ENCODE data around the gene GSAP. TPM values are rescaled to one million over a fixed set of nuclear protein-coding genes. Genes with fewer than 3 reads are reported as not detected.

The GSAP gene
- total and polyA plus RNA-seq, 3 experiments from 2014 or later = 2.0 to 11.9 (median 2.9) TPM

- no peaks in the 10 kb centered on the region for H3K9me3 Mint-ChIP-seq
- H3K27ac Mint-ChIP-seq = peak overlapping the region in 1 of 8 donors; percentile 31
- H3K4me3 ChIP-seq (ENCODE audit: low read length) = no peak overlapping the region
- peaks cover 4% of the 10 kb centered on the region for H3K27me3 ChIP-seq (ENCODE audit: insufficient read depth, low read length, poor library complexity, severe bottlenecking)
- H3K4me1 ChIP-seq (ENCODE audit: insufficient read depth, low read length) = no peaks in the 10 kb centered on the region
- no peaks in the 10 kb centered on the region for H3K36me3 Mint-ChIP-seq
- H3K4me1 Mint-ChIP-seq = no peaks in the 10 kb centered on the region
- no peak overlapping the region for H3K27ac ChIP-seq (ENCODE audit: low read depth, low read length)
- no peaks in the 10 kb centered on the region for H3K36me3 ChIP-seq (ENCODE audit: insufficient read depth, low read length)
- peaks cover 3 to 19% of the 10 kb centered on the region in 2 donors for H3K27me3 Mint-ChIP-seq
- POLR2A ChIA-PET = no interaction called here
- no peak overlapping the region for H3K4me3 Mint-ChIP-seq
- no peaks in the 10 kb centered on the region for H3K9me3 ChIP-seq (ENCODE audit: low read length)
- CTCF ChIA-PET = no interaction called here
- no peak for DNase-seq
Observed at GRCh38 chr7:77434570-77435275, 18.6 kb upstream of the GSAP start.

GRCh38 chr7:77433901-77434300 is 17.8 kb upstream of the GSAP start:
- no peaks in the 10 kb centered on the region for H3K9me3 ChIP-seq (ENCODE audit: low read length)

DNA sequence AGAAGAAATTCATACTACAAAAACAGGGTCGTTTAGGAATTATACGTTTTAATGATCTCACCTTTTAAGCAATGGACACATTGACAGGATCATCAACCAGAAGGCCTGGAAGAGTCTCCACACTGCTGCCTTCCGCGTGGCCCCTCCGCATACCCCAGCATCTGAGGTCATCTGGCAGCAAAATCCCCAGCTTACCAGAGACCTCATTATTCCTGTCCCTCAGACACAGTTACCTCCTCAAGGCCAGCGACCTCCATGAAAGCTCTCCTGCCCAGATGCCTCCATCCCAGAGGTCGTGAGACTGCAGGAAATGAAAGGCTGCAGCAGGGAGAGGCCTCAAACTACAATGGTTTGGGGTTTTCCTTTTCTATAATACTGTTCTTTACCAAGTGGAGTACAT is 14.8 kb upstream of the GSAP start:
- H3K27me3 ChIP-seq (ENCODE audit: insufficient read depth, low read length, poor library complexity, severe bottlenecking) = peaks cover 4% of the 10 kb centered on the region
- no peaks in the 10 kb centered on the region for H3K36me3 ChIP-seq (ENCODE audit: insufficient read depth, low read length)
- no peak overlapping the region for H3K27ac ChIP-seq (ENCODE audit: low read depth, low read length)
- peaks cover 16% of the 10 kb centered on the region for H3K4me1 ChIP-seq (ENCODE audit: insufficient read depth, low read length)
- CTCF ChIA-PET = no interaction called here
- Mint-ChIP-seq H3K36me3 (no peaks in the 10 kb centered on the region), H3K9me3 (no peaks in the 10 kb centered on the region), H3K4me1 (peaks cover 15 to 18% (median 18%) of the 10 kb centered on the region in 3 donors), H3K27ac (peak overlapping the region in 1 of 8 donors; percentile 50), H3K4me3 (no peak overlapping the region), H3K27me3 (peaks cover 3 to 17% of the 10 kb centered on the region in 2 donors)
- H3K4me3 ChIP-seq (ENCODE audit: low read length) = no peak overlapping the region
- POLR2A ChIA-PET = no interaction called here
- DNase-seq = no peak
- no peaks in the 10 kb centered on the region for H3K9me3 ChIP-seq (ENCODE audit: low read length)

More at GRCh38 chr7:77433901-77434300, 17.8 kb upstream of the GSAP start:
- Mint-ChIP-seq H3K4me1 (peaks cover 0 to 4% (median 3%) of the 10 kb centered on the region in 3 donors), H3K9me3 (no peaks in the 10 kb centered on the region), H3K36me3 (no peaks in the 10 kb centered on the region), H3K4me3 (no peak overlapping the region), H3K27me3 (peaks cover 3 to 19% of the 10 kb centered on the region in 2 donors), H3K27ac (peak overlapping the region in 1 of 8 donors; percentile 48)
- ChIA-PET CTCF (no interaction called here), POLR2A (no interaction called here)
- DNase-seq = no peak
- Histone ChIP-seq H3K27ac (ENCODE audit: low read depth, low read length) (no peak overlapping the region), H3K27me3 (ENCODE audit: insufficient read depth, low read length, poor library complexity, severe bottlenecking) (peaks cover 4% of the 10 kb centered on the region), H3K4me1 (ENCODE audit: insufficient read depth, low read length) (peaks cover 1% of the 10 kb centered on the region), H3K4me3 (ENCODE audit: low read length) (no peak overlapping the region), H3K36me3 (ENCODE audit: insufficient read depth, low read length) (no peaks in the 10 kb centered on the region)

DNA sequence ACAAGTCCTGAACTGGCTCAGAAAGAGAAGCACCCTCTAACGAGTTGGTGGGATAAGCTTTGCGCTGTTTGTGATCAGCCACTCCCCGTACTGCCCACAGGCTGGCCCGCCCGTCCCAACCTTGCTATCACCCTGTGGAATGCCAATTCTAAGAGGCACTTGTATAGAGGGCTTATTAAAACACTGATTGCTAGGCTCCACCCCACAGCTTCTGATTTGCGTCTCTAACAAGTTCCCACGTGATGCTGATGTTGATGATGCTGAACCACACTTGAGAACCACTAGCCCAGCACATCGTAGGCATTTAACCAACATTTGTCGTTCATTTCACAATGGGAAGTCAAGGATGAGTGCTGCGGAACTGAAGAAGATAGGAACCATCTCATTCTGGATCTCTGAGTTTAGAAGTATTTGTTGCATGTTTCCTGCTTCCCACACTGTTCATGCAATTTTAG is 12.7 kb upstream of the GSAP start:
- Histone ChIP-seq H3K4me1 (ENCODE audit: insufficient read depth, low read length) (peaks cover 16% of the 10 kb centered on the region), H3K9me3 (ENCODE audit: low read length) (no peaks in the 10 kb centered on the region), H3K36me3 (ENCODE audit: insufficient read depth, low read length) (no peaks in the 10 kb centered on the region), H3K4me3 (ENCODE audit: low read length) (no peak overlapping the region), H3K27me3 (ENCODE audit: insufficient read depth, low read length, poor library complexity, severe bottlenecking) (no peaks in the 10 kb centered on the region), H3K27ac (ENCODE audit: low read depth, low read length) (no peak overlapping the region)
- H3K4me1 Mint-ChIP-seq = peaks cover 15 to 18% (median 18%) of the 10 kb centered on the region in 3 donors
- peak in 1 of 5 donors; percentile 1 for DNase-seq
- peak overlapping the region in 2 of 8 donors; percentile 28 to 93 for H3K27ac Mint-ChIP-seq
- ChIA-PET POLR2A (interaction anchor here (1.5 kb wide), 1 partner anchor 14 kb away, joined by 6 read pairs; no protein-coding TSS in a partner anchor), CTCF (interaction anchor here (1.2 to 1.4 kb wide), 3 partner anchors 13 to 97 kb away, joined by 3 to 4 read pairs (median 4); partner anchors contain the start of gene GSAP)
- H3K36me3 Mint-ChIP-seq = peaks cover 0 to 3% (median 0%) of the 10 kb centered on the region in 3 donors
- no peaks in the 10 kb centered on the region for H3K9me3 Mint-ChIP-seq
- H3K27me3 Mint-ChIP-seq = peaks cover 3 to 14% of the 10 kb centered on the region in 2 donors
- no peak overlapping the region for H3K4me3 Mint-ChIP-seq

DNA sequence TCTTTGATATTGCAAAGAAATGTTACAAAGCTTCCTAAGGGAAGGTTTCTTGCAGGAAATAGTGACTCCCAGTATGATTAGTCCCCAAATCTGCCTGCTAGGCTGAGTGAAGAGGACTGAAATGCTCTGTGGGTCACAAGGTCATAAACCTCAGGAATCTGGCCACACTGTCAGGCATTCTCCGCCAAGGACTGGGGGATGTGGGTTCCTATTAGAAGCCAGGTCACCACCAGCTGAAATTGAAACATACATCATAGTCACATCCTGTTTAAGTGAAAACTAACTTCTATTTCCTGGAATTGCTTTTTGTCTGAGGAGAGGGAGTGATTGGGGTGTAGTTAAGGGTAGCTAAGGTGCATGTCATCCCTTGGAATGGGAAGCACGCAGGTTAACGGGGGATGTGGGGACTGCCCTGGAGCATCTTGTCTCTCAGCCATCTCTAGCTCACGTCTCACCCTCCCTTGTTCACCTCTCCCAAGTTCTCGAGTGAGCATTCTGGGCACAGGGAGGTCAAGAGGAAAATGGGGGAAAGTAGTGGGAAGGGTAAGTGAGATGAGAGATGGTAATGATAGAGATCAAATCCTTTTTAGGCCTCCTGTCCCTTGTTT is 12.0 kb upstream of the GSAP start:
- Mint-ChIP-seq H3K9me3 (no peaks in the 10 kb centered on the region), H3K4me1 (peaks cover 15 to 18% (median 18%) of the 10 kb centered on the region in 3 donors), H3K36me3 (peaks cover 0 to 3% (median 0%) of the 10 kb centered on the region in 3 donors), H3K27ac (peak overlapping the region in 7 of 8 donors; percentile 34 to 80 (median 45)), H3K27me3 (peaks cover 3 to 14% of the 10 kb centered on the region in 2 donors), H3K4me3 (peak overlapping the region in 5 of 7 donors; percentile 5 to 73 (median 8))
- CTCF ChIA-PET = interaction anchor here (1.2 to 1.3 kb wide), 2 partner anchors 12 to 23 kb away, joined by 3 to 4 read pairs; partner anchors contain the start of gene GSAP
- POLR2A ChIA-PET = interaction anchor here (1.0 to 1.5 kb wide), 2 partner anchors 11 to 13 kb away, joined by 3 to 6 read pairs; no protein-coding TSS in a partner anchor
- Histone ChIP-seq H3K36me3 (ENCODE audit: insufficient read depth, low read length) (no peaks in the 10 kb centered on the region), H3K27ac (ENCODE audit: low read depth, low read length) (no peak overlapping the region), H3K4me3 (ENCODE audit: low read length) (peak overlapping the region; percentile 24), H3K27me3 (ENCODE audit: insufficient read depth, low read length, poor library complexity, severe bottlenecking) (no peaks in the 10 kb centered on the region), H3K9me3 (ENCODE audit: low read length) (no peaks in the 10 kb centered on the region), H3K4me1 (ENCODE audit: insufficient read depth, low read length) (peaks cover 16% of the 10 kb centered on the region)
- peak in 1 of 5 donors; percentile 6 for DNase-seq

DNA sequence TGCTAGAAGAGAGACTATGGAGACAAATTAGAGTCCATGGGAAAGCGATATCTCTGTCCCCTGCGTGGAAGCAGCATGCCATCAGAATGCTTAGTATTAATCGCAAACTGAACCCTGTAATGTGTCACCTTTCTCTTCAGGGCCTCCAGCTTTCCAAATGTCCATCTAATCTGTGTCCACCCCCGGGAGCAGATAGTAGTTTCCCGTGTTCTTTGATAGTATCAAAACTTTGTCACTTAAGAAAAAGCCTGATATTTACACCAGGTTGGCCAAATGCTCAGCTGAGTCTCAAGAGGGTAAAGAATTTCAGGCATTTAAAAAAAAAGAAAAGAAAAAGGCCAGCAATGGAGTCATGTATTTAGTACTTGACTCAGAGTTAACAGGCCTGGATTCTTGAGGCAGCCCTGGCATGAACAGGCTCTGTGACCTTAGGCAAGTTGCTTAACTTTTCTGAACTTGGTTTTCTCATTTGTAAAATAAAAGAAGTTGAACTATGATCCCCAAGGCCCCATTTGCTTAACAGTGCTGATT is 10.4 kb upstream of the GSAP start:
- Mint-ChIP-seq H3K4me3 (no peak overlapping the region), H3K27ac (no peak overlapping the region), H3K27me3 (peaks cover 0 to 16% of the 10 kb centered on the region in 2 donors), H3K4me1 (peaks cover 15 to 18% (median 18%) of the 10 kb centered on the region in 3 donors), H3K36me3 (peaks cover 0 to 3% (median 0%) of the 10 kb centered on the region in 3 donors), H3K9me3 (no peaks in the 10 kb centered on the region)
- POLR2A ChIA-PET = no interaction called here
- H3K27me3 ChIP-seq (ENCODE audit: insufficient read depth, low read length, poor library complexity, severe bottlenecking) = no peaks in the 10 kb centered on the region
- H3K4me1 ChIP-seq (ENCODE audit: insufficient read depth, low read length) = peaks cover 16% of the 10 kb centered on the region
- H3K36me3 ChIP-seq (ENCODE audit: insufficient read depth, low read length) = no peaks in the 10 kb centered on the region
- H3K4me3 ChIP-seq (ENCODE audit: low read length) = no peak overlapping the region
- no peaks in the 10 kb centered on the region for H3K9me3 ChIP-seq (ENCODE audit: low read length)
- DNase-seq = no peak
- CTCF ChIA-PET = no interaction called here
- H3K27ac ChIP-seq (ENCODE audit: low read depth, low read length) = no peak overlapping the region

GRCh38 chr7:77426052-77426404 is 9.9 kb upstream of the GSAP start:
- POLR2A ChIA-PET = no interaction called here
- H3K27ac ChIP-seq (ENCODE audit: low read depth, low read length) = no peak overlapping the region
- CTCF ChIA-PET = interaction anchor here (0.7 kb wide), 1 partner anchor 71 kb away, joined by 3 read pairs; no protein-coding TSS in a partner anchor
- peaks cover 15 to 18% (median 18%) of the 10 kb centered on the region in 3 donors for H3K4me1 Mint-ChIP-seq
- H3K36me3 Mint-ChIP-seq = peaks cover 0 to 3% (median 0%) of the 10 kb centered on the region in 3 donors
- no peaks in the 10 kb centered on the region for H3K27me3 ChIP-seq (ENCODE audit: insufficient read depth, low read length, poor library complexity, severe bottlenecking)
- H3K27ac Mint-ChIP-seq = no peak overlapping the region
- no peaks in the 10 kb centered on the region for H3K36me3 ChIP-seq (ENCODE audit: insufficient read depth, low read length)
- H3K27me3 Mint-ChIP-seq = peaks cover 0 to 16% of the 10 kb centered on the region in 2 donors
- DNase-seq = no peak
- no peak overlapping the region for H3K4me3 ChIP-seq (ENCODE audit: low read length)
- no peaks in the 10 kb centered on the region for H3K9me3 ChIP-seq (ENCODE audit: low read length)
- no peak overlapping the region for H3K4me3 Mint-ChIP-seq
- no peaks in the 10 kb centered on the region for H3K9me3 Mint-ChIP-seq
- H3K4me1 ChIP-seq (ENCODE audit: insufficient read depth, low read length) = peaks cover 16% of the 10 kb centered on the region
